Loucy (cell line): ENCODE data around the gene WWC1.

Experiments
- EZH2phosphoT487 ChIP-seq: fragments of 200-600 bp; IDR thresholded peaks from 2 replicates; pipeline ENCODE4 v1.6.1; 2018; ENCODE audit warnings: antibody characterized with exemption, mild to moderate bottlenecking, moderate library complexity, borderline replicate concordance
- TF ChIP-seq, protein P1 (sequence below): fragments of 200-600 bp; sonication (generic); conservative IDR thresholded peaks from 2 replicates; pipeline ENCODE4 v1.5.1; 2014; ENCODE audit warnings: mild to moderate bottlenecking, antibody characterized with exemption, low read length

GRCh38 chr5:168329302-168329701 is 37.9 kb downstream of the WWC1 start:
- TF ChIP-seq, protein P1, sequence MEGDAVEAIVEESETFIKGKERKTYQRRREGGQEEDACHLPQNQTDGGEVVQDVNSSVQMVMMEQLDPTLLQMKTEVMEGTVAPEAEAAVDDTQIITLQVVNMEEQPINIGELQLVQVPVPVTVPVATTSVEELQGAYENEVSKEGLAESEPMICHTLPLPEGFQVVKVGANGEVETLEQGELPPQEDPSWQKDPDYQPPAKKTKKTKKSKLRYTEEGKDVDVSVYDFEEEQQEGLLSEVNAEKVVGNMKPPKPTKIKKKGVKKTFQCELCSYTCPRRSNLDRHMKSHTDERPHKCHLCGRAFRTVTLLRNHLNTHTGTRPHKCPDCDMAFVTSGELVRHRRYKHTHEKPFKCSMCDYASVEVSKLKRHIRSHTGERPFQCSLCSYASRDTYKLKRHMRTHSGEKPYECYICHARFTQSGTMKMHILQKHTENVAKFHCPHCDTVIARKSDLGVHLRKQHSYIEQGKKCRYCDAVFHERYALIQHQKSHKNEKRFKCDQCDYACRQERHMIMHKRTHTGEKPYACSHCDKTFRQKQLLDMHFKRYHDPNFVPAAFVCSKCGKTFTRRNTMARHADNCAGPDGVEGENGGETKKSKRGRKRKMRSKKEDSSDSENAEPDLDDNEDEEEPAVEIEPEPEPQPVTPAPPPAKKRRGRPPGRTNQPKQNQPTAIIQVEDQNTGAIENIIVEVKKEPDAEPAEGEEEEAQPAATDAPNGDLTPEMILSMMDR, result no peak
- TF ChIP-seq EZH2phosphoT487, result no peak
